ENCODE measurements around the gene NEIL1. TPM values are rescaled to one million over a fixed set of nuclear protein-coding genes. Genes with fewer than 3 reads are reported as not detected.

Gene NEIL1
- total and polyA plus RNA-seq, 8 donors: 9.1 to 97.5 (median 23.2) TPM

DNA sequence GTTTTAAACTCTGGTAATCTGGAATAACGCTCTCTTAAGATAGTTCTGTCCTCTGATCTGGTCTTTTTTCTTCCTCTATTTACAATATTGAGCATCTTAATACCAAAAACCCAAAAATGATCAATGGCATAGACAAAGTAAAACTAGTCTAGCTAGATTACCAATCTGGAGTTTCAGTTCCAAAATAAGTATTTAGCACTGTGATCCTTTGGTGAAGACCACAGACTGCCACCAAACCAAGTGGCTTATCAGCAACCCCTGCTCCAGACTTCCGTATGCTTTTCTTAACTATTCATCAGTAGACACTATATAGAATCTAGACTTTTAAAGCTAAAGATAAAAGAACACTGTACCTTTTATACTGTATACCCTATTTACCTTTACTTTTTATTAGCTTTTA, 57.1 kb downstream of the NEIL1 start:
- WGBS, 2 donors: 86 to 92% methylated on average over 2 of the region's 2 CpGs
- Histone ChIP-seq H3K27ac (no peak overlapping the region), H3K9me3 (no peaks in the 10 kb centered on the region), H3K27me3 (no peaks in the 10 kb centered on the region), H3K4me1 (no peaks in the 10 kb centered on the region), H3K4me3 (no peak overlapping the region), H3K36me3 (peaks cover 0 to 51% (median 25%) of the 10 kb centered on the region in 3 donors)
- intact Hi-C loops (cut with DNase I): no loop called here
- TF ChIP-seq, protein P1, sequence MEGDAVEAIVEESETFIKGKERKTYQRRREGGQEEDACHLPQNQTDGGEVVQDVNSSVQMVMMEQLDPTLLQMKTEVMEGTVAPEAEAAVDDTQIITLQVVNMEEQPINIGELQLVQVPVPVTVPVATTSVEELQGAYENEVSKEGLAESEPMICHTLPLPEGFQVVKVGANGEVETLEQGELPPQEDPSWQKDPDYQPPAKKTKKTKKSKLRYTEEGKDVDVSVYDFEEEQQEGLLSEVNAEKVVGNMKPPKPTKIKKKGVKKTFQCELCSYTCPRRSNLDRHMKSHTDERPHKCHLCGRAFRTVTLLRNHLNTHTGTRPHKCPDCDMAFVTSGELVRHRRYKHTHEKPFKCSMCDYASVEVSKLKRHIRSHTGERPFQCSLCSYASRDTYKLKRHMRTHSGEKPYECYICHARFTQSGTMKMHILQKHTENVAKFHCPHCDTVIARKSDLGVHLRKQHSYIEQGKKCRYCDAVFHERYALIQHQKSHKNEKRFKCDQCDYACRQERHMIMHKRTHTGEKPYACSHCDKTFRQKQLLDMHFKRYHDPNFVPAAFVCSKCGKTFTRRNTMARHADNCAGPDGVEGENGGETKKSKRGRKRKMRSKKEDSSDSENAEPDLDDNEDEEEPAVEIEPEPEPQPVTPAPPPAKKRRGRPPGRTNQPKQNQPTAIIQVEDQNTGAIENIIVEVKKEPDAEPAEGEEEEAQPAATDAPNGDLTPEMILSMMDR (IDR thresholded peaks at IDR 0.05): no peak
- no peak for DNase-seq
- no peak for ATAC-seq
- no peak for FAIRE-seq

Small RNAs within 50 kb of the gene (microRNA-seq; reads per million reads assigned to microRNA genes)
- 0 reads per million in 2 donors for gene MIR631

Other genes with a start within 250 kb of the NEIL1 start
- gene C15orf39, start 145.2 kb upstream of the NEIL1 start, total RNA-seq: 10 to 100 TPM in 4 of 6 donors, 1 to 10 TPM in 2; 8.2 to 27.4 (median 16.3) TPM
- gene C15orf39, start 145.2 kb upstream of the NEIL1 start, polyA plus RNA-seq: 10 to 100 TPM in 1 of 2 donors, 1 to 10 TPM in 1; 7.9 to 11.1 TPM
- gene GOLGA6C, start 88.7 kb upstream of the NEIL1 start, total RNA-seq: not detected
- not detected for gene GOLGA6C, start 88.7 kb upstream of the NEIL1 start, polyA plus RNA-seq
- gene GOLGA6D, start 64.2 kb upstream of the NEIL1 start, total RNA-seq: under 1 TPM in 1 of 6 donors, not detected in 5; 0.08 TPM
- gene GOLGA6D, start 64.2 kb upstream of the NEIL1 start, polyA plus RNA-seq: not detected
- gene COMMD4, start 11.0 kb upstream of the NEIL1 start, total RNA-seq: 10 to 100 TPM; 19.6 to 30.5 (median 24.0) TPM
- gene COMMD4, start 11.0 kb upstream of the NEIL1 start, polyA plus RNA-seq: 10 to 100 TPM; 81.8 to 97.7 TPM
- gene MAN2C1, start 21.6 kb downstream of the NEIL1 start, total RNA-seq: 100 to 1,000 TPM in 3 of 6 donors, 10 to 100 TPM in 3; 63.7 to 115 (median 91.1) TPM
- 100 to 1,000 TPM; 430 to 509 TPM for gene MAN2C1, start 21.6 kb downstream of the NEIL1 start, polyA plus RNA-seq
- 10 to 100 TPM; 19.6 to 33.4 (median 23.8) TPM for gene SIN3A, start 104.7 kb downstream of the NEIL1 start, total RNA-seq
- 10 to 100 TPM in 1 of 2 donors, 1 to 10 TPM in 1; 6.8 to 12.6 TPM for gene SIN3A, start 104.7 kb downstream of the NEIL1 start, polyA plus RNA-seq
- gene PTPN9, start 232.3 kb downstream of the NEIL1 start, total RNA-seq: 10 to 100 TPM in 2 of 6 donors, 1 to 10 TPM in 4; 5.8 to 16.8 (median 8.9) TPM
- 1 to 10 TPM; 3.3 to 5.7 TPM for gene PTPN9, start 232.3 kb downstream of the NEIL1 start, polyA plus RNA-seq

All from pancreas (tissue), 10 donors.